ENCODE measurements around the gene EPS15.

GRCh38 chr1:51552929-51553807, 34.1 kb upstream of the EPS15 start:
- TF ChIP-seq CTCF (IDR thresholded peaks at IDR 0.05) (no peak), POLR2AphosphoS5 (IDR thresholded peaks at IDR 0.05) (no peak)

All from gastroesophageal sphincter (tissue), 3 donors.